CD4-positive, alpha-beta memory T cell (primary cell): Measurements from ENCODE around the gene KRTAP5-5. TPM values are rescaled to one million over a fixed set of nuclear protein-coding genes. Genes with fewer than 3 reads are reported as not detected.
A peak's percentile ranks its signal among the peaks of the same experiment; 100 is the strongest.

Experiments used
- CTCF ChIA-PET: fragments of 350-600 bp; sonication (Branson Sonifier 250); formaldehyde crosslinking; loops from one replicate; lab custom pipeline; 2021; ENCODE audit warnings: inconsistent platforms; ENCODE audit not compliant: partially characterized antibody; lab: Charles Lee
- POLR2A ChIA-PET: fragments of 350-600 bp; sonication (Branson Sonifier 250); formaldehyde crosslinking; loops from one replicate; lab custom pipeline; 2021; ENCODE audit not compliant: partially characterized antibody; lab: Charles Lee
- DNase-seq, 5 donors: peaks; one replicate each; pipeline versions ENCODE4 v3.0.0 to v3.0.0-alpha.2; 2020 to 2022; ENCODE audit warnings: mixed read lengths in 1 of 5
- H3K27ac ChIP-seq: one replicate; pipeline ENCODE4 v1.7.0; 2013; ENCODE audit warnings: low read depth, low read length
- H3K27me3 ChIP-seq: 2 replicates; pipeline ENCODE4 v1.7.0; 2013; ENCODE audit warnings: mild to moderate bottlenecking, low read length, moderate library complexity; ENCODE audit not compliant: insufficient read depth
- H3K36me3 ChIP-seq: 2 replicates; pipeline ENCODE4 v1.7.0; 2013; ENCODE audit warnings: mild to moderate bottlenecking, low read length, moderate library complexity; ENCODE audit not compliant: insufficient read depth
- H3K4me1 ChIP-seq: 2 replicates; pipeline ENCODE4 v1.7.0; 2013; ENCODE audit warnings: mild to moderate bottlenecking, low read length, moderate library complexity; ENCODE audit not compliant: insufficient read depth
- H3K4me3 ChIP-seq, 2 donors: one replicate each; pipeline ENCODE4 v1.7.0; 2013; ENCODE audit warnings: low read length in 2 of 2, mild to moderate bottlenecking in 1 of 2
- H3K9me3 ChIP-seq, 2 donors: one replicate each; pipeline ENCODE4 v1.7.0; 2013; ENCODE audit warnings: low read length in 2 of 2, control low read depth in 1 of 2; ENCODE audit not compliant: control insufficient read depth in 1 of 2
- H3K27ac Mint-ChIP-seq, 7 donors: one replicate each; pipeline ENCODE4 v1.8.0; 2020 to 2021; ENCODE audit warnings: mixed read lengths in 7 of 7, mild to moderate bottlenecking in 6 of 7, inconsistent platforms in 3 of 7, moderate library complexity in 3 of 7
- H3K27me3 Mint-ChIP-seq, 2 donors: one replicate each; pipeline ENCODE4 v1.8.0; 2020 to 2021; ENCODE audit warnings: mixed read lengths in 2 of 2
- H3K36me3 Mint-ChIP-seq, 2 donors: one replicate each; pipeline ENCODE4 v1.8.0; 2020 to 2021; ENCODE audit warnings: mixed read lengths in 2 of 2, inconsistent platforms in 1 of 2, mild to moderate bottlenecking in 1 of 2
- H3K4me1 Mint-ChIP-seq, 4 donors: one replicate each; pipeline ENCODE4 v1.8.0; 2020 to 2021; ENCODE audit warnings: mixed read lengths in 4 of 4, mild to moderate bottlenecking in 1 of 4
- H3K4me3 Mint-ChIP-seq, 8 donors: one replicate each; pipeline ENCODE4 v1.8.0; 2020 to 2021; ENCODE audit warnings: mixed read lengths in 8 of 8, mild to moderate bottlenecking in 7 of 8, moderate library complexity in 6 of 8, inconsistent platforms in 3 of 8
- H3K9me3 Mint-ChIP-seq, 8 donors: one replicate each; pipeline ENCODE4 v1.8.0; 2020 to 2021; ENCODE audit warnings: mixed read lengths in 8 of 8, mild to moderate bottlenecking in 5 of 8, inconsistent platforms in 3 of 8, moderate library complexity in 1 of 8
- intact Hi-C: fragments of 100-400 bp; cut with micrococcal nuclease; formaldehyde crosslinking; loops from one replicate; pipeline ENCODE4 v1.15.1; 2023
- polyA plus RNA-seq, 2 donors: library from polyadenylated mRNA; unstranded; fragments of 300-500 nt; fragmentation: Illumina TruSeq; gene quantifications; one replicate each; pipeline ENCODE4 v1.2.3, GENCODE V29; 2021
- total RNA-seq, 2 experiments: library from RNA; stranded (reverse); gene quantifications; one replicate each; pipeline ENCODE4 v1.2.3, GENCODE V29; 2021

KRTAP5-5 gene
- total and polyA plus RNA-seq, 4 experiments from 2014 or later, result not detected

DNA sequence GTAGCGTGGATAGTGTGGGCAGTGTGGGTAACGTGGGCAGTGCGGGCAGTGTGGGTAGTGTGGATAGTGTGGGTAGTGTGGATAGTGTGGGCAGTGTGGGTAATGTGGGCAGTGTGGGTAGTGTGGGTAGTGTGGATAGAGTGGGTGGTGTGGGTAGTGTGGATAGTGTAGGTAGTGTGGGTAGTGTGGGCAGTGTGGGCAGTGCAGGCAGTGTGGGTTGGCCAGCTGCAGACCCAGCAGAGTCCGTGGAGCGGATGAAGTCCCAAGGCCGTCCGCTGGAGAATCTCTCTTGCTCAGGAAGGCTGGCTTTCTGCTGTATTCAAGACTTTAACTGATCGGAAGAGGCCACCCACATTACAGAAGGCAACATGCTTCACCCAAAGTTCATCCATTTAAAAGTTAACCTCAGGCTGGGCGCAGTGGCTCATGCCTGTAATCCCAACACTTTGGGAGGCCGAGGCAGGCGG lies 41.4 kb downstream of the KRTAP5-5 start:
- Histone ChIP-seq H3K4me1 (no peaks in the 10 kb centered on the region), H3K9me3 (no peaks in the 10 kb centered on the region), H3K4me3 (no peak overlapping the region), H3K27ac (no peak overlapping the region), H3K27me3 (peaks cover 3% of the 10 kb centered on the region), H3K36me3 (no peaks in the 10 kb centered on the region)
- Mint-ChIP-seq H3K36me3 (no peaks in the 10 kb centered on the region), H3K4me3 (no peak overlapping the region), H3K9me3 (no peaks in the 10 kb centered on the region), H3K27ac (no peak overlapping the region), H3K4me1 (peaks cover 0 to 4% (median 0%) of the 10 kb centered on the region in 4 donors), H3K27me3 (peaks cover 15 to 19% of the 10 kb centered on the region in 2 donors)
- DNase-seq, result no peak
- POLR2A ChIA-PET, result no interaction called here
- intact Hi-C loops, result no loop called here
- CTCF ChIA-PET, result no interaction called here

DNA sequence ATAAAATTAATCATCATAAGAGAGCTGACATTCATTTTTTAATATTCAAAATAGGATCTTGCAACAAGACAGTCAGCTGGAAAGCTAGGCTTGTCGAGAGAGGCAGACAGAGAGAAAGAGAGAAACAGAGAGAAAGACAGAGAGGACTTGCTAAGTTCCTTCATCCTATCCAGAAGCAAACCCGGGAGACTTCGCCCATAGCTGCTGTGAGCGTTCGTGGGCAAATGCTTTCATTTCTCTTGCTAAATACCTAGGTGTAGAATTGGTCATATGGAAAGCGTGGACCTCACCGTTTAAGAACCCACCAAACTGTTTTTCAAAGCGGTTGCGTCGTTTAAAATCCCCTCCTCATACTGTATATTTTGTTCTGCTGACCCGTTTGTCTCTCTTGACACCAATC lies 42.1 kb downstream of the KRTAP5-5 start:
- Mint-ChIP-seq H3K4me1 (peaks cover 0 to 4% (median 0%) of the 10 kb centered on the region in 4 donors), H3K4me3 (no peak overlapping the region), H3K27me3 (peaks cover 19 to 21% of the 10 kb centered on the region in 2 donors), H3K9me3 (no peaks in the 10 kb centered on the region), H3K27ac (no peak overlapping the region), H3K36me3 (no peaks in the 10 kb centered on the region)
- intact Hi-C loops, result no loop called here
- H3K9me3 ChIP-seq, result no peaks in the 10 kb centered on the region
- CTCF ChIA-PET, result no interaction called here
- H3K4me1 ChIP-seq, result no peaks in the 10 kb centered on the region
- no peaks in the 10 kb centered on the region for H3K36me3 ChIP-seq
- peaks cover 3% of the 10 kb centered on the region for H3K27me3 ChIP-seq
- DNase-seq, result no peak
- POLR2A ChIA-PET, result no interaction called here
- H3K27ac ChIP-seq, result no peak overlapping the region
- no peak overlapping the region for H3K4me3 ChIP-seq

DNA sequence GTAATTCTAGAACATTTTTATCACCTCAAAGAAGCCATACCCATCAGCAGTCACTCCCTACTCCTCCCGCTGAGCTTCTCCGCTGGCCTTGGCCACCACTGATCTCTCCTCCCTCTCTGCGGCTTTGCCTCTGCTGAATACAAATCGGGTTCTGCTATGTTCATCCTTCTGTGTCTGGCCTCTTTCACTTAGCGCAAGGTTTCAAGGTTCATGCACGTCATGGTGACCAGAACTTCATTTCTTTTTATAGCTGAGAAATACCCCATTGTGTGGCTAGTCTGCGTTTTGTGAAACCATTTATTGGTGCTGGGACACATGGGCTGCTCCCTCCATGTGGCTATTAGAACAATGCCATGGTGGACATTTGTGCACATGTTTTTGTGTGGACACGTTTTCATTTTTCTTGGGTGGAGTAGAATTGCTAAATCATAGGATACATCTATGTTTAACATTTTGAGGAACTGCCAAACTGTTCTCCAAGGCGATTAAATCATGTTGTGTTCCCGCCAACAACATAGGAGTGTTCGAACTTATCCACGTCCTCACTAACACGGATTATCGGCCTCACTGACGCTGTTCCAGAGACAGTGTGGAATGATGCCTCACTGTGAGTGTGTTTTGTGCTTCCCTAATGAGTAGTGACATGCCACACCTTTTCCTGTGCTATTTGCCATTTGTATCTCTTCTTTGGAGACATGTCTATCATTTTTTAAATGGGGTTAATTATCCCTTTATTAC lies 43.2 kb downstream of the KRTAP5-5 start:
- peaks cover 2% of the 10 kb centered on the region for H3K27me3 ChIP-seq
- Mint-ChIP-seq H3K4me3 (no peak overlapping the region), H3K36me3 (no peaks in the 10 kb centered on the region), H3K27me3 (peaks cover 22% of the 10 kb centered on the region in 2 donors), H3K27ac (no peak overlapping the region), H3K9me3 (no peaks in the 10 kb centered on the region), H3K4me1 (peaks cover 0 to 4% (median 0%) of the 10 kb centered on the region in 4 donors)
- H3K9me3 ChIP-seq, result no peaks in the 10 kb centered on the region
- no peaks in the 10 kb centered on the region for H3K4me1 ChIP-seq
- no peaks in the 10 kb centered on the region for H3K36me3 ChIP-seq
- ChIA-PET CTCF (interaction anchor here (0.6 kb wide), 1 partner anchor 479 kb away, joined by 3 read pairs; no protein-coding TSS in a partner anchor), POLR2A (no interaction called here)
- intact Hi-C loops, result no loop called here
- DNase-seq, result no peak
- H3K27ac ChIP-seq, result no peak overlapping the region
- no peak overlapping the region for H3K4me3 ChIP-seq

DNA sequence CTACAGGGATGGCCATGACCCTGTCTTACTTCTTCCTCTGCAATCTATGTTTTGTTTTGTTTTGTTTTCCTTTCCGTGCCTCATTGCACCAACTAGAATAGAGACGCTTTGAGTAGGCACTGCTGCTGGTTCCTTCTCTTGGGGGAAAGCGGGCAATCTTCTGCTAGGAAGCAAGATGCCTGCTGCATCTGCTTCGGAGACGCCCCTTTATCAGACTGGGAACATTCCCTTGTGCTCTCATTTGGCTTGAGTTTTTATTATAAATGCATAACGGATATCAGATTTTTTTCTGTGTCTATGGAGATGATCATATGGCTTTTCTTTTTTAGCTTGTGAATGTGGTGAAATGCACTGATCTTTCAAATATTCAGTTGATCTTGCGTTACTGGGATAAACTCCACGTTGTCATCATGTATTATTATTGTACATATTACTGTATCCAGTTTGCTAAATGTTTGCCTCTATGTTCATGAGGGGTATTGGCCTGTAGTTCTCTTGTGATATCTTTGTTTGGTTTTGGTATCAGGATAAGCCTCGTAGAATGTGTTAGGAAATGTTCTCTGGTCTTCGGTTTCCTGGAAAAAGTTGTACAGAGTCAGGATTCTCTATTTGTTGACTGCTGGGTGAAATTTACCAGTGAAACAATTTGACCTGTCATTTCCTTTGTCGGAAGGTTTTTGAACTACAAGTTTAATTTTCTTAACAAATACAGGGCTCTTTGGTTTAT lies 44.0 kb downstream of the KRTAP5-5 start:
- DNase-seq, result no peak
- ChIA-PET POLR2A (no interaction called here), CTCF (interaction anchor here (0.6 kb wide), 1 partner anchor 478 kb away, joined by 3 read pairs; no protein-coding TSS in a partner anchor)
- Mint-ChIP-seq H3K4me3 (peak overlapping the region in 1 of 8 donors; percentile 12), H3K4me1 (peaks cover 0 to 4% (median 0%) of the 10 kb centered on the region in 4 donors), H3K27ac (no peak overlapping the region), H3K27me3 (peaks cover 20 to 23% of the 10 kb centered on the region in 2 donors), H3K36me3 (no peaks in the 10 kb centered on the region), H3K9me3 (no peaks in the 10 kb centered on the region)
- intact Hi-C loops, result no loop called here
- Histone ChIP-seq H3K36me3 (no peaks in the 10 kb centered on the region), H3K4me1 (no peaks in the 10 kb centered on the region), H3K9me3 (no peaks in the 10 kb centered on the region), H3K4me3 (no peak overlapping the region), H3K27me3 (no peaks in the 10 kb centered on the region), H3K27ac (no peak overlapping the region)

DNA sequence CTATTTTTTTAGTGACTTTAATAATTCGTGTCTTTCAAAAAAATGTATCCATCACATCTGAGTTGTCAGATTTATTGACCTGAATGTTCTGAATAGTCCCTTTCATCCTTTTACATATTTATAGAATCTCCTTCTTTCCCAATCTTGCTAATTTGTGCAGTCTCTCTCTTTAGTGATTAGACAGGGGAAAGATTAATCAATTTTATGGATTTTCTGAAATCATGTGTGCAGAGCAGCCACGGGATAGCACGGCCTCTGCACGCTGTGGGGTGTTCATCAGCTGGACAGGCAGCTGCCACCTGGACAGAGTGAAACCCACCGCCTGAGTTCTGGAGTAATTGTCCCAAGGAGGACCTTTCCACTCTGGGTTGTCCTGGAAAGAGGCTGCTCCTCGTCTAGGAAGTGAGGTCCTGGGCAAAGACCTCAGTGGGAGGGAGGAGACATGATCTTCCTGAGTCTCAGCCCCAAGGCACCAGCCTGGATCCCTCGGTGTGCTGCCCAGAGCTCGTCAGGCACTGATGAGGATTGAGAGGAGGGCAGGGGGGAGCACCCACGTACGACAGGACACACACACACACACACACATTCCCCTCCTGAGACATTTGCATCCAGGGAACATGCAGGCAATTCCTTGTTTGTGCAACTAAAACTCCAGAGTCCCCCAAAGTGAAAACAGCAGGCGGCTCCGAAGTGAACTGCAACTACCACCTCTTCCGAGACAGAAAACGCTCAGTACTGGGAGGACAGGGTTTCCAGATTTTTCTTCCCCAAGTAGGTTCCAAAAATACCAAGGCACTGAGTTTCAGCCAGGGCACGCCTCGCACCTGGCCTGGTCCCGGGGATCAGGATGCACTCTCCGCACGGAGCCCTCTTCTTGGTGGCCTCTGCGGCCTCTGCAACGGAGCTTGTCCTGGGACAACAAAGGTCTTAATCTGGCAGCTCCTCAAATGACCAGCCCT lies 44.9 kb downstream of the KRTAP5-5 start:
- H3K36me3 ChIP-seq, result no peaks in the 10 kb centered on the region
- H3K4me1 Mint-ChIP-seq, result no peaks in the 10 kb centered on the region
- no peak overlapping the region for H3K27ac ChIP-seq
- no peak for DNase-seq
- CTCF ChIA-PET, result no interaction called here
- no peaks in the 10 kb centered on the region for H3K36me3 Mint-ChIP-seq
- H3K4me3 ChIP-seq, result no peak overlapping the region
- H3K27ac Mint-ChIP-seq, result no peak overlapping the region
- H3K9me3 ChIP-seq, result no peaks in the 10 kb centered on the region
- H3K27me3 Mint-ChIP-seq, result peaks cover 17 to 24% of the 10 kb centered on the region in 2 donors
- no peaks in the 10 kb centered on the region for H3K27me3 ChIP-seq
- intact Hi-C loops, result loop anchor here (5.0 kb wide), 1 partner anchor 233 kb away; no protein-coding TSS in a partner anchor
- no peak overlapping the region for H3K4me3 Mint-ChIP-seq
- no peaks in the 10 kb centered on the region for H3K4me1 ChIP-seq
- no peaks in the 10 kb centered on the region for H3K9me3 Mint-ChIP-seq
- POLR2A ChIA-PET, result no interaction called here

DNA sequence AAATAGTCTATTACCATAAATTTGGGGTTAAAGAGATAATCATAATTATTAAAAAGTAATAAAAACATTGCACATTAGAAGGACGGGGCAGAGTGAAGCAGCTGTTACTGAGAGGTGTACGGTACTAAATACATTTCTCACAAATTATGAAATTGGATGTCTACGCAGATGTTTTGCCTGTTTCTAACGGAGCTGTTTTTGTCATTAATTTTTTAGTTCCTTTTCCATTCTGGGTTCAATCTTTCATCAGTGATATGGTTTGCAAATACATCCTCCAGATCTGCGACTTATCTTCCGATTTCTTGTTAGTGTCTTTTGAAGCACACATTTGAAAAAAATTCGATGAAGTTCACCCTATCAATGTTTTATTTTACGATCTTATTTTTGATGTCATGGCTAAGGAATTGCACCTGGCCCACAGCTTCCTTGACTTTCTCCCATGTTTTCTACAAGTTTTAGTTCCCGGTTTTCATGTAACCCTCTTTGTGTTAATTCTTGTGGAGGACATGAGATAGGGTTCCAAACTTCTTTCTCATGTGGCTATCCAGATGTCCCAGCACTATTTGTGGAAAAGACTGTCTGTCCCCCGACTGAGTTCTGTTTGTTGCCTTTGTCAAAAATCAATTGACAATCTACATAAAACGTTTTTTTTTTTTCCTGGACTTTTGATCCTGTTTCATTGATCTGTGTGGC lies 46.1 kb downstream of the KRTAP5-5 start:
- no peak overlapping the region for H3K27ac Mint-ChIP-seq
- no peak for DNase-seq
- H3K27me3 Mint-ChIP-seq, result peaks cover 19 to 24% of the 10 kb centered on the region in 2 donors
- H3K9me3 Mint-ChIP-seq, result no peaks in the 10 kb centered on the region
- intact Hi-C loops, result loop anchor here (5.0 kb wide), 1 partner anchor 232 kb away; no protein-coding TSS in a partner anchor
- ChIA-PET CTCF (interaction anchor here (0.6 to 1.1 kb wide), 2 partner anchors 18 to 407 kb away, joined by 3 read pairs; no protein-coding TSS in a partner anchor), POLR2A (no interaction called here)
- Histone ChIP-seq H3K4me1 (no peaks in the 10 kb centered on the region), H3K27me3 (no peaks in the 10 kb centered on the region), H3K4me3 (no peak overlapping the region), H3K36me3 (no peaks in the 10 kb centered on the region), H3K9me3 (no peaks in the 10 kb centered on the region), H3K27ac (no peak overlapping the region)
- H3K4me1 Mint-ChIP-seq, result no peaks in the 10 kb centered on the region
- no peak overlapping the region for H3K4me3 Mint-ChIP-seq
- no peaks in the 10 kb centered on the region for H3K36me3 Mint-ChIP-seq
